B cell (primary cell): ENCODE results near the gene GPR78. TPM values are rescaled to one million over a fixed set of nuclear protein-coding genes. Genes with fewer than 3 reads are reported as not detected.

ENCODE experiments used
- ATAC-seq: fragments of 200-7000 bp; cut with Tn5 transposase; one replicate; pipeline ENCODE4 v1.10.0; 2021; ENCODE audit warnings: low read depth, mild to moderate bottlenecking, moderate number of reproducible peaks, moderate library complexity
- CTCF ChIA-PET: fragments of 350-600 bp; sonication (Branson Sonifier 250); formaldehyde crosslinking; loops from one replicate; lab custom pipeline; 2021; ENCODE audit warnings: antibody characterized with exemption, inconsistent platforms; lab: Charles Lee
- POLR2A ChIA-PET: fragments of 350-600 bp; sonication (Branson Sonifier 250); formaldehyde crosslinking; loops from one replicate; lab custom pipeline; 2021; ENCODE audit warnings: antibody characterized with exemption; lab: Charles Lee
- DNase-seq: peaks from one replicate; pipeline ENCODE4 v3.0.0; 2013
- H2AFZ ChIP-seq: 2 replicates; pipeline ENCODE4 v1.6.1; 2012; ENCODE audit warnings: mild to moderate bottlenecking, low read depth, low read length; ENCODE audit not compliant: insufficient read depth, poor library complexity, severe bottlenecking
- H3K27ac ChIP-seq, 2 donors: 1 replicate in 1 of 2; 2 replicates in 1 of 2; pipeline ENCODE4 v1.5.1; 2012 to 2013; ENCODE audit warnings: low read length in 2 of 2, mild to moderate bottlenecking in 2 of 2, moderate library complexity in 1 of 2
- H3K27me3 ChIP-seq, 4 experiments: fragments of 200-600 bp in 1 of 4; sonication (generic) in 1 of 4; replicated peaks in 1 of 4; 1 replicate in 2 of 4; 2 replicates in 2 of 4; pipeline versions ENCODE4 v1.6.1 to v1.7.0; 2013 to 2016; ENCODE audit warnings: low read length in 3 of 4, mild to moderate bottlenecking in 2 of 4, mixed read lengths in 1 of 4, moderate library complexity in 1 of 4; ENCODE audit not compliant: insufficient read depth in 4 of 4, control insufficient read depth in 3 of 4; ENCODE audit errors: control extremely low read depth in 1 of 4
- H3K36me3 ChIP-seq, 2 experiments: replicated peaks in 1 of 2; 1 replicate in 1 of 2; 2 replicates in 1 of 2; pipeline versions ENCODE4 v1.6.1 to v1.7.1; 2013; ENCODE audit warnings: low read length in 1 of 2; ENCODE audit not compliant: insufficient read depth in 2 of 2, control insufficient read depth in 1 of 2; ENCODE audit errors: control extremely low read depth in 1 of 2, extremely low read depth in 1 of 2
- H3K4me1 ChIP-seq, 2 donors: fragments of 200-600 bp in 1 of 2; sonication (generic) in 1 of 2; 1 replicate in 1 of 2; 2 replicates in 1 of 2; pipeline versions ENCODE4 v1.5.1 to v1.6.1; 2013 to 2017; ENCODE audit warnings: low read length in 2 of 2; ENCODE audit not compliant: control insufficient read depth in 2 of 2, insufficient read depth in 2 of 2
- H3K4me2 ChIP-seq: replicated peaks from 2 replicates; pipeline ENCODE3; 2012; ENCODE audit warnings: mild to moderate bottlenecking, low read depth, low read length; ENCODE audit not compliant: poor library complexity, severe bottlenecking
- H3K4me3 ChIP-seq, 5 experiments: fragments of 200-600 bp in 1 of 5; sonication (generic) in 1 of 5; 1 replicate in 3 of 5; 2 replicates in 2 of 5; pipeline versions ENCODE4 v1.5.1 to v1.7.0; 2011 to 2016; ENCODE audit warnings: low read length in 4 of 5, mild to moderate bottlenecking in 4 of 5, low read depth in 2 of 5, control low read depth in 1 of 5, moderate library complexity in 1 of 5; ENCODE audit not compliant: insufficient read depth in 1 of 5; ENCODE audit errors: control extremely low read depth in 1 of 5, extremely low read depth in 1 of 5
- H3K79me2 ChIP-seq: fragments of 200-600 bp; sonication (generic); one replicate; pipeline ENCODE4 v1.6.0; 2016; ENCODE audit warnings: low read length; ENCODE audit not compliant: control insufficient read depth, insufficient read depth
- H3K9ac ChIP-seq: fragments of 200-600 bp; sonication (generic); 2 replicates; pipeline ENCODE4 v1.6.1; 2017; ENCODE audit warnings: mild to moderate bottlenecking, low read length, moderate library complexity
- H3K9me3 ChIP-seq, 3 donors: one replicate each; pipeline versions ENCODE4 v1.6.1 to v1.7.1; 2013; ENCODE audit warnings: low read length in 2 of 3; ENCODE audit not compliant: control insufficient read depth in 2 of 3, insufficient read depth in 1 of 3; ENCODE audit errors: control extremely low read depth in 1 of 3
- H4K20me1 ChIP-seq: 2 replicates; pipeline ENCODE4 v1.6.0; 2012; ENCODE audit warnings: mild to moderate bottlenecking, low read length; ENCODE audit not compliant: insufficient read depth, control insufficient read depth, poor library complexity, severe bottlenecking
- H3K27ac Mint-ChIP-seq: one replicate; pipeline ENCODE4 v1.8.0; 2021; ENCODE audit warnings: mixed read lengths
- H3K27me3 Mint-ChIP-seq: one replicate; pipeline ENCODE4 v1.8.0; 2021; ENCODE audit warnings: mixed read lengths
- H3K4me1 Mint-ChIP-seq: one replicate; pipeline ENCODE4 v1.8.0; 2021; ENCODE audit warnings: mixed read lengths
- H3K4me3 Mint-ChIP-seq: one replicate; pipeline ENCODE4 v1.8.0; 2021; ENCODE audit warnings: mixed read lengths
- H3K9me3 Mint-ChIP-seq: one replicate; pipeline ENCODE4 v1.8.0; 2022; ENCODE audit warnings: mixed read lengths; ENCODE audit not compliant: insufficient read depth
- EZH2 ChIP-seq: IDR thresholded peaks from 2 replicates; pipeline ENCODE4 v1.6.1; 2012; ENCODE audit warnings: borderline replicate concordance, low read depth, mild to moderate bottlenecking, moderate library complexity, low read length; ENCODE audit not compliant: insufficient read depth, poor library complexity, severe bottlenecking
- WGBS: methylation state at CpG from one replicate; pipeline ENCODE4 v1.1.5; 2013; ENCODE audit warnings: missing lambda C conversion rate; ENCODE audit not compliant: insufficient coverage; 5-methylcytosine and 5-hydroxymethylcytosine counted together
- intact Hi-C: fragments of 100-400 bp; cut with micrococcal nuclease; formaldehyde crosslinking; loops from one replicate; pipeline ENCODE4 v1.10.0; 2022
- polyA plus RNA-seq: library from polyadenylated mRNA; depleted of rRNA; stranded (reverse); fragments of >200 nt; gene quantifications from 2 replicates; pipeline ENCODE4 v1.2.3, GENCODE V29; 2012
- total RNA-seq, 2 donors: library from RNA; stranded (reverse); fragments of 120-200 nt in 1 of 2; gene quantifications; 1 replicate in 1 of 2; 2 replicates in 1 of 2; pipeline versions ENCODE4 v1.2.3 to v1.2.4, GENCODE V29; 2013 to 2022
- TF ChIP-seq, protein P1 (sequence below): fragments of 200-600 bp; IDR thresholded peaks from one replicate; pipeline ENCODE4 v1.8.0; 2022; ENCODE audit warnings: antibody characterized with exemption, mild to moderate bottlenecking

GPR78 gene
- total and polyA plus RNA-seq, 2 donors (not counting 1 experiment from before 2014, with no cell fraction given) = not detected

- TF ChIP-seq, protein P1, sequence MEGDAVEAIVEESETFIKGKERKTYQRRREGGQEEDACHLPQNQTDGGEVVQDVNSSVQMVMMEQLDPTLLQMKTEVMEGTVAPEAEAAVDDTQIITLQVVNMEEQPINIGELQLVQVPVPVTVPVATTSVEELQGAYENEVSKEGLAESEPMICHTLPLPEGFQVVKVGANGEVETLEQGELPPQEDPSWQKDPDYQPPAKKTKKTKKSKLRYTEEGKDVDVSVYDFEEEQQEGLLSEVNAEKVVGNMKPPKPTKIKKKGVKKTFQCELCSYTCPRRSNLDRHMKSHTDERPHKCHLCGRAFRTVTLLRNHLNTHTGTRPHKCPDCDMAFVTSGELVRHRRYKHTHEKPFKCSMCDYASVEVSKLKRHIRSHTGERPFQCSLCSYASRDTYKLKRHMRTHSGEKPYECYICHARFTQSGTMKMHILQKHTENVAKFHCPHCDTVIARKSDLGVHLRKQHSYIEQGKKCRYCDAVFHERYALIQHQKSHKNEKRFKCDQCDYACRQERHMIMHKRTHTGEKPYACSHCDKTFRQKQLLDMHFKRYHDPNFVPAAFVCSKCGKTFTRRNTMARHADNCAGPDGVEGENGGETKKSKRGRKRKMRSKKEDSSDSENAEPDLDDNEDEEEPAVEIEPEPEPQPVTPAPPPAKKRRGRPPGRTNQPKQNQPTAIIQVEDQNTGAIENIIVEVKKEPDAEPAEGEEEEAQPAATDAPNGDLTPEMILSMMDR = no peak
- no peak for TF ChIP-seq EZH2
- Histone ChIP-seq H3K79me2 (no peaks in the 10 kb centered on the region), H3K4me1 (no peaks in the 10 kb centered on the region), H3K36me3 (no peaks in the 10 kb centered on the region), H3K4me3 (no peak overlapping the region), H3K9me3 (peaks cover 0 to 7% (median 0%) of the 10 kb centered on the region in 3 donors), H4K20me1 (no peaks in the 10 kb centered on the region), H3K9ac (no peak overlapping the region), H3K27ac (no peak overlapping the region), H3K4me2 (no peak overlapping the region), H3K27me3 (no peaks in the 10 kb centered on the region), H2AFZ (no peak overlapping the region)
- CTCF ChIA-PET = no interaction called here
- WGBS = 100% methylated on average over 3 of the region's 10 CpGs
- DNase-seq (no peak), ATAC-seq (no peak)
- POLR2A ChIA-PET = no interaction called here
- Mint-ChIP-seq H3K4me1 (no peaks in the 10 kb centered on the region), H3K9me3 (no peaks in the 10 kb centered on the region), H3K27me3 (no peaks in the 10 kb centered on the region), H3K4me3 (no peak overlapping the region), H3K27ac (no peak overlapping the region)
- intact Hi-C loops = no loop called here
These were observed 36.6 kb upstream of the GPR78 start for GRCh38 chr4:8543623-8544022.

DNA sequence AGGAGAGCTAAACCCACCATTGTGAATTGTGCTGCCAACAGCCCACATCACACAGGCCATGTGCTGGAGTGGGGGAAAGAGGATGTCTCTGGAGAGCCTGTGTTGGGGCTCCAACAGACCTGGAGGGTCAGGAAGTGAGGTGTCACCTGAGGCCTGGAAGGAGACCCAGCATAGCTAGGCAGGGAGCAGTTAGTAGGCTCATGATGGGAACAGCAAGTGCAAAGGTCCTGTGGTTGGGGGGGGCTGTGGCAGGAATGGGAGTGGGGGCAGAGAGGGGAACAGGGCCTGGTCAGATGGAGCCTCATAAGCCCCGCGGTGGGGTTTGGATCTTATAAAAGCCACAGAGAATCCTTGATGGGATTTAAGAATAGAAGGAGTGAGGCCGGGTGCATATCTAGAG lies 35.9 kb upstream of the GPR78 start:
- no peaks in the 10 kb centered on the region for H3K9me3 Mint-ChIP-seq
- H3K79me2 ChIP-seq = no peaks in the 10 kb centered on the region
- no peaks in the 10 kb centered on the region for H3K27me3 ChIP-seq
- DNase-seq = no peak
- H4K20me1 ChIP-seq = no peaks in the 10 kb centered on the region
- no peak overlapping the region for H3K27ac Mint-ChIP-seq
- no peaks in the 10 kb centered on the region for H3K4me1 ChIP-seq
- ChIA-PET CTCF (no interaction called here), POLR2A (no interaction called here)
- H3K36me3 ChIP-seq = no peaks in the 10 kb centered on the region
- H3K4me3 ChIP-seq = no peak overlapping the region
- H3K27me3 Mint-ChIP-seq = no peaks in the 10 kb centered on the region
- no peak overlapping the region for H3K27ac ChIP-seq
- no peaks in the 10 kb centered on the region for H3K4me1 Mint-ChIP-seq
- H2AFZ ChIP-seq = no peak overlapping the region
- H3K9ac ChIP-seq = no peak overlapping the region
- no peak overlapping the region for H3K4me2 ChIP-seq
- no peak for TF ChIP-seq EZH2
- TF ChIP-seq, protein P1 = no peak
- peaks cover 0 to 7% (median 0%) of the 10 kb centered on the region in 3 donors for H3K9me3 ChIP-seq
- ATAC-seq = no peak
- H3K4me3 Mint-ChIP-seq = no peak overlapping the region
- 100% methylated on average over 3 of the region's 3 CpGs for WGBS
- intact Hi-C loops = no loop called here
